ENCODE measurements around the gene PRKAG2.

PRKAG2 gene

DNA sequence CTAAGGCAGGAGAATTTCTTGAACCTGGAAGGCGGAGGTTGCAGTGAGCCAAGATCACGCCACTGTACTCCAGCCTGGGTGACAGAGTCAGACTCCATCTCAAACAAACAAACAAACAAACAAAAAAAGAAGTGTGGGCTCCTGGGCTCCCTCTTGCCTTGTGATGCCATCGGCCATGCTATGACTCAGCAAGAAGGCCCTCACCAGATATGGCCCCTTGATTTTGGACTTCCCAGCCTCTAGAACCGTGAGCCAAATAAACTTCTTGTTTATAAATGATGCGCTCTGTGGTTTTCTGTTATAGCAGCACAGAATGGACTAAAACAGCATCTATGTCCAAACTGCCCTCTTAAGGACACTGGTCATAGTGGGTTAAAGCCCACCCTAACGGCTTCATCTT lies 327.3 kb downstream of the PRKAG2 start:
- Histone ChIP-seq H3K4me2 (ENCODE audit: low read depth, low read length, poor library complexity, severe bottlenecking) (no peak overlapping the region), H3K27ac (ENCODE audit: low read depth, low read length) (no peak overlapping the region), H2AFZ (ENCODE audit: low read depth, low read length, severe bottlenecking) (no peak overlapping the region), H3K9ac (ENCODE audit: low read length) (no peak overlapping the region), H3K36me3 (ENCODE audit: low read length) (no peaks in the 10 kb centered on the region), H3F3A (ENCODE audit: insufficient read depth) (no peaks in the 10 kb centered on the region), H4K20me1 (ENCODE audit: low read depth, low read length) (no peaks in the 10 kb centered on the region), H3K4me3 (ENCODE audit: insufficient read depth, low read length, poor library complexity, severe bottlenecking) (no peak overlapping the region), H3K79me2 (ENCODE audit: insufficient read depth, low read length) (no peaks in the 10 kb centered on the region), H3K9me2 (replicated peaks; ENCODE audit: insufficient read depth, low read length) (no peaks in the 10 kb centered on the region), H3K9me3 (ENCODE audit: insufficient read depth, low read length) (no peaks in the 10 kb centered on the region), H3K27me3 (ENCODE audit: low read length) (no peaks in the 10 kb centered on the region)
- TF ChIP-seq, protein P1, sequence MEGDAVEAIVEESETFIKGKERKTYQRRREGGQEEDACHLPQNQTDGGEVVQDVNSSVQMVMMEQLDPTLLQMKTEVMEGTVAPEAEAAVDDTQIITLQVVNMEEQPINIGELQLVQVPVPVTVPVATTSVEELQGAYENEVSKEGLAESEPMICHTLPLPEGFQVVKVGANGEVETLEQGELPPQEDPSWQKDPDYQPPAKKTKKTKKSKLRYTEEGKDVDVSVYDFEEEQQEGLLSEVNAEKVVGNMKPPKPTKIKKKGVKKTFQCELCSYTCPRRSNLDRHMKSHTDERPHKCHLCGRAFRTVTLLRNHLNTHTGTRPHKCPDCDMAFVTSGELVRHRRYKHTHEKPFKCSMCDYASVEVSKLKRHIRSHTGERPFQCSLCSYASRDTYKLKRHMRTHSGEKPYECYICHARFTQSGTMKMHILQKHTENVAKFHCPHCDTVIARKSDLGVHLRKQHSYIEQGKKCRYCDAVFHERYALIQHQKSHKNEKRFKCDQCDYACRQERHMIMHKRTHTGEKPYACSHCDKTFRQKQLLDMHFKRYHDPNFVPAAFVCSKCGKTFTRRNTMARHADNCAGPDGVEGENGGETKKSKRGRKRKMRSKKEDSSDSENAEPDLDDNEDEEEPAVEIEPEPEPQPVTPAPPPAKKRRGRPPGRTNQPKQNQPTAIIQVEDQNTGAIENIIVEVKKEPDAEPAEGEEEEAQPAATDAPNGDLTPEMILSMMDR (IDR thresholded peaks at IDR 0.05; ENCODE audit: insufficient read depth, low read length, poor library complexity, severe bottlenecking): no peak
- TF ChIP-seq EZH2phosphoT487 (conservative IDR thresholded peaks at IDR 0.05; ENCODE audit: low read length): no peak

DNA sequence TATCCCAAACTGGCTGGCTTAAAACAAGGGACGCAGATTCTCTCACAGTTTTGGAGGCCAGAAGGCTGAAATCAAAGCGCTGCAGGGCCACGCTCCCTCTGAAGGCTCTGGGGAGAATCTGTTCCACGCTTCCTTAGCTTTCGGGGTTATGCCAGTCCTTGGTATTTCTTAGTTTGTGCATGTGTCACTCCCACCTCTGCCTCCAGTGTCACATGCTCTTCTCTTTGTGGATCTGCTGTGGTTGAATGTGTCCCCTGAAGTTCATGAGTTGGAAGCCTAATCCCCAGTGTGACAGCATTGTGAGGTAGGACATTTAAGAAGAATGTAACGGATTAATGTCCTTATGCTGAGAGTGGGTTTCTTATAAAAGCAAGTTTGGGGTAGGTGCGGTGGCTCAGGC lies 327.8 kb downstream of the PRKAG2 start:
- Histone ChIP-seq H3K36me3 (ENCODE audit: low read length) (no peaks in the 10 kb centered on the region), H3K4me2 (ENCODE audit: low read depth, low read length, poor library complexity, severe bottlenecking) (no peak overlapping the region), H2AFZ (ENCODE audit: low read depth, low read length, severe bottlenecking) (no peak overlapping the region), H3K9ac (ENCODE audit: low read length) (no peak overlapping the region), H3F3A (ENCODE audit: insufficient read depth) (no peaks in the 10 kb centered on the region), H4K20me1 (ENCODE audit: low read depth, low read length) (no peaks in the 10 kb centered on the region), H3K27ac (ENCODE audit: low read depth, low read length) (no peak overlapping the region), H3K9me2 (replicated peaks; ENCODE audit: insufficient read depth, low read length) (no peaks in the 10 kb centered on the region), H3K9me3 (ENCODE audit: insufficient read depth, low read length) (no peaks in the 10 kb centered on the region), H3K27me3 (ENCODE audit: low read length) (no peaks in the 10 kb centered on the region), H3K4me3 (ENCODE audit: insufficient read depth, low read length, poor library complexity, severe bottlenecking) (no peak overlapping the region), H3K79me2 (ENCODE audit: insufficient read depth, low read length) (no peaks in the 10 kb centered on the region)
- TF ChIP-seq, protein P1 (IDR thresholded peaks at IDR 0.05; ENCODE audit: insufficient read depth, low read length, poor library complexity, severe bottlenecking): no peak
- no peak for TF ChIP-seq EZH2phosphoT487 (conservative IDR thresholded peaks at IDR 0.05; ENCODE audit: low read length)

DNA sequence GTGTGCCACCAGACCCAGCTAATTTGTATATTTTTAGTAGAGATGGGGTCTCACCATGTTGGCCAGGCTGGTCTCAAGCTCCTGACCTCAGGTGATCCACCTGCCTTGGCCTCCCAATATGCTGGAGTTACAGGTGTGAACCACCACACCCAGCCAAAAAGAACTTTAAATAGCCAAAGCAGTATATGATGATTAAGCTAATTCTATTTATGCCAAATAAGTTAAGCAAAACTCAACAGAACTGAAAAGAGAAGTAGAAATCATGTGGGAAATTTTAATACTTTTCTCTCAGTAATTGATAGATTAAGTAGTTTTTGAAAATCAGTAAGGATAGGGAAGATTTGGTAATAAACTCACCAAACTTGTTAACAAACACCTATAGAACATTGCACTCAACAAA lies 332.7 kb downstream of the PRKAG2 start:
- Histone ChIP-seq H3K9me3 (ENCODE audit: insufficient read depth, low read length) (no peaks in the 10 kb centered on the region), H3K27ac (ENCODE audit: low read depth, low read length) (no peak overlapping the region), H3K4me2 (ENCODE audit: low read depth, low read length, poor library complexity, severe bottlenecking) (no peak overlapping the region), H3K27me3 (ENCODE audit: low read length) (no peaks in the 10 kb centered on the region), H3K9me2 (replicated peaks; ENCODE audit: insufficient read depth, low read length) (no peaks in the 10 kb centered on the region), H3F3A (ENCODE audit: insufficient read depth) (no peaks in the 10 kb centered on the region), H3K9ac (ENCODE audit: low read length) (no peak overlapping the region), H2AFZ (ENCODE audit: low read depth, low read length, severe bottlenecking) (no peak overlapping the region), H4K20me1 (ENCODE audit: low read depth, low read length) (no peaks in the 10 kb centered on the region), H3K79me2 (ENCODE audit: insufficient read depth, low read length) (no peaks in the 10 kb centered on the region), H3K4me3 (ENCODE audit: insufficient read depth, low read length, poor library complexity, severe bottlenecking) (no peak overlapping the region), H3K36me3 (ENCODE audit: low read length) (no peaks in the 10 kb centered on the region)
- TF ChIP-seq EZH2phosphoT487 (conservative IDR thresholded peaks at IDR 0.05; ENCODE audit: low read length): no peak
- TF ChIP-seq, protein P1 (IDR thresholded peaks at IDR 0.05; ENCODE audit: insufficient read depth, low read length, poor library complexity, severe bottlenecking): no peak
